Stimulated activated CD4-positive, alpha-beta T cell treated with anti-CD3 and anti-CD28 coated beads, TNF-alpha, amount 100 ng/mL, for 4 hours (primary cell): ENCODE results near the gene OMG.
"Not testable (repeated sequence)": the region's sequence is repeated elsewhere in the genome, so short reads cannot be mapped to it uniquely, and the experiment has no call there.

Source experiments
- DNase-seq, 3 experiments: peaks; one replicate each; pipeline ENCODE4 v3.0.0-alpha.2; 2020; ENCODE audit warnings: low read depth in 3 of 3

The OMG gene

GRCh38 chr17:31308372-31309334 is 11.6 kb upstream of the OMG start:
- DNase-seq = no peak

- no peak for DNase-seq
Measured at GRCh38 chr17:31307640-31308039, 10.6 kb upstream of the OMG start.

- no peak for DNase-seq
Measured at GRCh38 chr17:31299624-31300023, 2.6 kb upstream of the OMG start.

- DNase-seq = no peak
Measured at GRCh38 chr17:31296142-31296541, 897 bp downstream of the OMG start.

- no peak for DNase-seq
Measured at GRCh38 chr17:31295489-31295871, 1.6 kb downstream of the OMG start.

- no peak for DNase-seq
Measured at GRCh38 chr17:31294820-31295488, 2.1 kb downstream of the OMG start.

- no peak for DNase-seq
Measured at GRCh38 chr17:31294231-31294630, 2.8 kb downstream of the OMG start.

GRCh38 chr17:31293581-31293980 is 3.5 kb downstream of the OMG start:
- DNase-seq = no peak

GRCh38 chr17:31291820-31292219 is 5.2 kb downstream of the OMG start:
- DNase-seq = no peak

- DNase-seq = no peak
Measured at GRCh38 chr17:31289790-31290189, 7.2 kb downstream of the OMG start.

- DNase-seq = not testable (repeated sequence)
Measured at GRCh38 chr17:31287932-31288331, 9.1 kb downstream of the OMG start.

GRCh38 chr17:31286587-31286986 is 10.5 kb downstream of the OMG start:
- no peak for DNase-seq

- DNase-seq = no peak
Measured at GRCh38 chr17:31283841-31284240, 13.2 kb downstream of the OMG start.

GRCh38 chr17:31281061-31281460 is 16.0 kb downstream of the OMG start:
- DNase-seq = no peak

- no peak for DNase-seq
Measured at GRCh38 chr17:31279401-31279800, 17.6 kb downstream of the OMG start.

GRCh38 chr17:31275116-31275515 is 21.9 kb downstream of the OMG start:
- DNase-seq = no peak

- DNase-seq = no peak
Measured at GRCh38 chr17:31274252-31274651, 22.8 kb downstream of the OMG start.

- DNase-seq = no peak
Measured at GRCh38 chr17:31273516-31273915, 23.5 kb downstream of the OMG start.

GRCh38 chr17:31272803-31273202 is 24.2 kb downstream of the OMG start:
- DNase-seq = no peak

GRCh38 chr17:31272236-31272635 is 24.8 kb downstream of the OMG start:
- DNase-seq = no peak

- no peak for DNase-seq
Measured at GRCh38 chr17:31269578-31269983, 27.5 kb downstream of the OMG start.

GRCh38 chr17:31269036-31269577 is 27.9 kb downstream of the OMG start:
- no peak for DNase-seq

- DNase-seq = no peak
Measured at GRCh38 chr17:31266042-31266441, 31.0 kb downstream of the OMG start.
